M059J (cell line): Measurements from ENCODE around the gene CPNE5. TPM values are rescaled to one million over a fixed set of nuclear protein-coding genes. Genes with fewer than 3 reads are reported as not detected.

Experiments used
- DNase-seq: peaks from one replicate; pipeline ENCODE4 v3.0.0-alpha.2; 2012; ENCODE audit warnings: low read depth
- total RNA-seq: library from RNA; depleted of rRNA; stranded (reverse); fragments of >200 nt; shearing (Covaris generic); gene quantifications from 2 replicates; pipeline ENCODE4 v1.2.3, GENCODE V29; 2014; rRNA removed

CPNE5 gene
- total RNA-seq, 1 experiment from 2014 or later = 0.02 TPM

GRCh38 chr6:36702656-36703055 lies 136.6 kb downstream of the CPNE5 start:
- DNase-seq = no peak

GRCh38 chr6:36701401-36701991 lies 137.7 kb downstream of the CPNE5 start:
- peak; percentile 82 for DNase-seq

DNA sequence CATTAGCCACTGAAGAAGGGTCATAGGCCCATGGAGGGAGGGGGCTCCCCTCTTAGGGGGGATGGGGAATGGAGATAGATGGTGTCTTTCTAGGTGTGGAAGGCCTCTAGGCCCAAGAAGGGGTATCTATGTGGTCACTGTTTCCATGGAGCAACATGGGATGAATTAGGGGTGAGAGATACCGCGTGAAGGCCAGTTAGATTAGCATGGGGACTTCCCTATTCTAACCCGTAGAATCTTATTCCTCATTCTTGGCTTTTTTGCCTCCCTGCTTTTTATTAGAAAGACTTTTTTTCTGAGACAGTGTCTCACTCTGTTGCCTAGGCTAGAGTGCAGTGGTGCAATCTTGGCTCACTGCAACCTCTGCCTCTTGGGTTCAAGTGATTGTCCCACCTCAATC lies 138.4 kb downstream of the CPNE5 start:
- DNase-seq = no peak

- DNase-seq = no peak
Measured at GRCh38 chr6:36700071-36700812, 139.0 kb downstream of the CPNE5 start.

DNA sequence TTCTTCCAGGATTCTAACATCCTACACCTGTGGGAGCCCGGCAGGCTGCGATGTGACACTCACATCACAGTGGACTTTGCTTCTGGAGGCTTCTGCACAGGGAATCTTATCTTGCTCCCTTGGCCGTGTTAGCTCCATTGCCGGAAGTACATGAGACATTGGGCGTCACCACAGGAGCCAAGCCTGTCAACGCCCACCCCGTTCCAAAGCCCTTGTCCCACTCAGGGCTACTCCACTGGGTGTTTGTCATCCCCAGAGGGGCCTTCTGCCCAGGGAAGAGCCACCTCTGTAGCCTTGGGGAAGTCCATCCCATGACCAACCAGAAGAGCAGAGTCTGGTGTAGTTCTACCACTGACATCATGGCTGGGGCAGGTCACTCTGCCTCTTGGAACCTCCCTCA lies 139.9 kb downstream of the CPNE5 start:
- no peak for DNase-seq

- DNase-seq = no peak
Measured at GRCh38 chr6:36698871-36699271, 140.4 kb downstream of the CPNE5 start.

GRCh38 chr6:36698196-36698595 lies 141.0 kb downstream of the CPNE5 start:
- no peak for DNase-seq

DNA sequence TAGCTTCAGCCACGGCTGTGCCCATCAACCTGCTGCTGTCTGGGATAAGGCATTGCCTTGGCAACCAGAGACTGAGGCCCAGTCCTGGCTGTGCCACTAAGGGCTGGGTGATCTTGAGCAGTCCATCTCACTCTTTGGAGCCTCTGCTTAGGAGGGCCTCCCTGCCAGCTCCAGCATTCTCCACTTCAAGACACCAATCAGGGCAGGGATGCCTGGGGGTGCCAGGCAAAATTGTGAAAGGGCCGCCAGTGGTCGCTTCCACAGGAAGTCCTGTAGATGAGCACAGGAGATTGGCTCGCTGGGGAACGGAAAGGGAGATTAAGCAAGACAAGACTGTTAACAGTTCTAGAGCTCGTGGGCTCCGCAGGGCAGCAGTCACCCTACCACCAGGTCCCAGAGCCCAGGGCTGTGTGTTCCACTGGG lies 141.8 kb downstream of the CPNE5 start, which contains the start of gene RAB44:
RAB44 (plus strand) TSS at position 346 of the 423 bp plus-strand sequence. CDS start 6,410 bp downstream, outside the sequence.
- DNase-seq = no peak

- DNase-seq = no peak
Measured at GRCh38 chr6:36695414-36695813, 143.8 kb downstream of the CPNE5 start.

- DNase-seq = no peak
Measured at GRCh38 chr6:36694616-36695015, 144.6 kb downstream of the CPNE5 start.

DNA sequence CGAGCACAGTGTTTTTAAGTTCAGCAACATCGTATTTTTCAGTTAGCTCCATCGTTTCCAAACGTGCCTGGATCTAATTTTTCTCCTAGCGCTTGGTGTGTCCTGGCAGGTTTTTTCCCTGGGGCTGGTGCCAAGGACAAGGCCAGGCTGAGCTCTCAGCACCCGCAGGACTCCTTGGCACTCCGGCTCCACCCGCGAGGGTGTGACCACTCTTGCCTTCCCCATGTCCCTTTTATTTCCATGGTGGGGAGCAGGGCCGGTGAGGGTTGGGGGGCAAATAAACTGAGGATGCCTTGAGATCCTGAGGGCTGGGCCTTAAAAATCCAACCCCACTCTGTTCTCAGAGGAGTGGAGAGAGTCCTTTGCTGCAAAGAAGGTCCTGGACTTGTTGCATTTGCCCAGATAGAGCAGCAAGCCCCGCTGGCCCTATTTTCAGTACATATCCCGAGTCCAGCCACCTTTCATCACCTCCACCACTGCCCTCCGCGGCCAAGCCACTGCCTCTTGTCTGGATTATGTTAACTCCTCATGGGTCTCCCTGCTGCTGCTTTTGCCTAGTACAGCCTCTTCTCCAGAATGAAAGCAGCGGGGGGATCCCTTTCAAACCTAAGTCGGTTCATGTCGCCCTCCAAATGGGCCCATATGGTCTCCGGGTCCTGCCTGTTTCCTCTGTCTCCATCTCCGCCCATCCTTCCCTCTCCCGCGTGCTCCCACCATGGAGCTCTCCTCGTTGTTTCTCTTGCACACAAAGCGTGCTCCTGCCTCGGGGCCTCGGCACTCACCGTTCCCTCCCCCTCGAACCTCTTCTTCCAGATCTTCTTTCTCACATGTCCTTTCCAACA lies 146.2 kb downstream of the CPNE5 start:
- no peak for DNase-seq

- DNase-seq = no peak
Measured at GRCh38 chr6:36692220-36692619, 147.0 kb downstream of the CPNE5 start.

DNA sequence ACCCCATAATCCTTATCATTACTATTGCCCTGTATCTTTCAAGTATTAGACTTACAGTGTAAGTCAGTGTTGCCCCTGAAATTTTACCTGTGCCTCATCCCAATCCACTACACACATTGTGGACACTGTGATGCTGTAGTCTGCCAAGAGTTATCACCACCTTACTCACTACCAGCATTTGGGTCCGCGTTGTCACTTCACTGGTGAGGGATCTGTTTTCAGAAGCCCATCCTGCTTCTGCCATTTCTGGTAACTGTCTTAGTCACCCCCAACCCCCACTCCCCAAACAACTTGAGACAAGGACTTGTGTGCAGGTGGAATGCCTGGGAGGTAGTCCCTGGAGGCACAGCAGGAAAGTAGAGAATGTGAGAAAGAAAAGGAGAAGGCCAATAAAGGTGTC lies 147.6 kb downstream of the CPNE5 start:
- no peak for DNase-seq

DNA sequence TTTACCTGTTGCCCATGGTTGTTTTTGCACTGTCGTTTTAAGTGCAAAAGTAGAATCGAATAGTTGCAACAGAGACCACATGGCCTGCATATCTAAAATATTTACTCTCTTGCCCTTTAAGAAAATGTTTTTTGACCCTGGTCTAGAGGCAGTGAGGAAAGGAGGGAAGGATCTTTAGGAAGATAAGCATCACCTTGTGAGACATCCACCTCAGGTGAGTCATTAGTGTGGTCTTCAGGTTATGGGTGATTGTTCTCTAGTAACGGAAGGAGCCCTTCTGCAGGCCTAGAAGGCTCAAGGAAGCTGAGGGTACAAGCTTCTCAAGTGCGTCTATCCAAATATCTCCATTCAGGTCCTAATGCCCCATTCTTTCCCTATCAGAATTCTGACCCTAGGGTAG lies 148.2 kb downstream of the CPNE5 start:
- no peak for DNase-seq

Other genes starting within 250 kb of the CPNE5 start
- 348 and 518 TPM in 2 replicates for gene SRSF3, start 245.1 kb downstream of the CPNE5 start, total RNA-seq
- gene CDKN1A, start 160.7 kb downstream of the CPNE5 start, total RNA-seq = 48.5 and 53.0 TPM in 2 replicates
- gene RAB44, start 141.6 kb downstream of the CPNE5 start, total RNA-seq = not detected in 2 replicates
- gene PPIL1, start 35.4 kb upstream of the CPNE5 start, total RNA-seq = 73.4 and 84.3 TPM in 2 replicates
- 84.5 and 91.1 TPM in 2 replicates for gene C6orf89, start 46.5 kb upstream of the CPNE5 start, total RNA-seq
- not detected in 2 replicates for gene PI16, start 115.3 kb upstream of the CPNE5 start, total RNA-seq
- 385 and 490 TPM in 2 replicates for gene MTCH1, start 146.8 kb upstream of the CPNE5 start, total RNA-seq
- gene FGD2, start 166.2 kb upstream of the CPNE5 start, total RNA-seq = not detected in 2 replicates